NCI-H510A (cell line): ENCODE results near the gene OGN.
"Not testable (repeated sequence)": the region's sequence is repeated elsewhere in the genome, so short reads cannot be mapped to it uniquely, and the experiment has no call there.

Source experiments
- DNase-seq: peaks from one replicate; lab custom pipeline; 2025; lab: John Stamatoyannopoulos, UW

Gene OGN, protein sequence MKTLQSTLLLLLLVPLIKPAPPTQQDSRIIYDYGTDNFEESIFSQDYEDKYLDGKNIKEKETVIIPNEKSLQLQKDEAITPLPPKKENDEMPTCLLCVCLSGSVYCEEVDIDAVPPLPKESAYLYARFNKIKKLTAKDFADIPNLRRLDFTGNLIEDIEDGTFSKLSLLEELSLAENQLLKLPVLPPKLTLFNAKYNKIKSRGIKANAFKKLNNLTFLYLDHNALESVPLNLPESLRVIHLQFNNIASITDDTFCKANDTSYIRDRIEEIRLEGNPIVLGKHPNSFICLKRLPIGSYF

DNA sequence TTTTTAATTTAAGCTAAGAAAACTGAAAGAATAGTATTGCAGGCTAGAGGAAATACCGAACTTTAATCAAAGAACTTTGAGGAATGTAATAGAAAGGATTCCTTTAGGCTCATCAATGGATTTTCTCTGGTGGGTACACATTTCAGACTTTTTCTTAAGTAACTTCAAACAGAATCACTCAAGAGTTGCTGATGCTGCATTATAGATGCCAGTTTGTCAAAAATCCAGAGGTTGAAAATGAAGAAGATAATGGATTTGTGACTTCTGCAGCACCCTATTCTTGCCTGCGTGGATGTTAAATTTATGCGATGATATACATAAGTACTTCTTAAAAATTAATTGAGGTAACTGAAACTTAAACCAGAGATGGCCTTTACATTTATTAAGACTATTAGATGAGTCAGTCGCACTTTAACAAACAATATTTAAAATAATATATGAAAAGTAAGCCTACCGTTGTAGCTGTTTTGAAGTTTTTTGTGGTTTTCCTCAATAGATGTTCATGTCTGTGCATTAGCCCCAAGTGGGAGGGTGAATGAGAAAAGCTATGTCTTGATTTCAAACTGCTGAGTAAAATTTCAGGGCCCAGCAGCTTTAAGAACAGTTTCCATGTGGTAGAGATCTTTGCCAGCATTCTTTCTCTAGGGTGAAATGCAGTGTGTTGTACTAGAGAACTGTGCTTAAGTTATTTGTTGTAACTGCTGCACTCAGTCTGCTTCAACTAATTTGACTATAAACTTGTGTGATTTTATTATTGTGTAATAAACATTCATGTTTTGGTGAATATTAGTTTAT, at the start of gene OGN:
Gene OGN (minus strand): TSS at position 537 of the 795 bp plus-strand sequence. CDS start 1,171 bp downstream, outside the sequence.
- DNase-seq = no peak

DNA sequence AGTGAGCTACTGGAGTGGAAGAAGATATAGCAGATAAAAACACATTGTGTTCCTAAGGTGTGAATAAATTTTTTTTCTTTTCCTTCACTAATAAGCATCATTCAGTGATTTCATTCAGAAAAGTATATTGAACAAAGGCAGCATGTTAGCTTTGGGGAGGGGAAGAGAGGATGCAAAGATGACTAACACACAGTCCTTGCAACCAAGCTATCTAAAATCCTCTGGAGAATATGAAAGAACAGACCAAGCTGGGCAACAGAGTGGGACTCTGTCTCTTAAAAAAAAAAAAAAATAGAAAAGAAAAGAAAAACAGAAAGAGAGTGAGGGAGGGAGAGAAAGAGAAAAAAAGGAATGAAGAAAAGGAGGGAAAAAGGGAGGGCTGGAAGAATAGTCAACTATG, 42.2 kb upstream of the OGN start:
- DNase-seq = no peak

DNA sequence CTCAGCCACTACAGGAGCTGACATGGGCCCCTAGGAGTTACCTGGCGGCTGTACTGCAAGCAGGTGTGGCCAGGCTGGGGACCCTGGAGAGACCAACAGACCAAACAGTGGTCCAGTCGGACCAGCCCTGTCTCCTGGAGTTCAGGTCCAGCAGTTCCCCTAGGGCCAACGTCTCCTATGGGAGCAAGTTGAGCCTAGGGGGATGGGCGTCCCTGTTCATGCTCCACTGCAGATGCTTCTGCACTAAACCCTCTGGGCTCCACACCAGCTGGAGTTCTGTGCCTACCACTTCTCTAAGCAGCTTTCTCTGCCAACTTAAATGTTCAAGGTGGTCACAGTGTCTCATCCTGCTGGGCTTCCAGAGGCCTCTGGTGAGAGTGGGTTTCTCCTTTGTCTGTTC, 40.5 kb upstream of the OGN start:
- DNase-seq = peak; percentile 56

DNA sequence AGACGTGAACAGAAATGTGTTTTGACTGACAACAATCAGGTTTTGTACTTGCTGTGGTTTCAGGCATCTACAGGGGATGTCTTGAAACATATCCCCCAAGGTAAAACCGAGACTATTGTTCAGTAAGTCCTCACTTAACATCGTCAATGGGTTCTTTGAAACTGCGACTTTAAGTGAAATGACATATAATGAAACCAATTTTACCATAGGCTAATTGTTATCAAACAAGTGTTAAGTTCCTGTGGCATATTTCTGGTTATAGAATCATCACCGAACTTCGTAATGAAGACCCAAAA, 36.3 kb upstream of the OGN start:
- DNase-seq = no peak

DNA sequence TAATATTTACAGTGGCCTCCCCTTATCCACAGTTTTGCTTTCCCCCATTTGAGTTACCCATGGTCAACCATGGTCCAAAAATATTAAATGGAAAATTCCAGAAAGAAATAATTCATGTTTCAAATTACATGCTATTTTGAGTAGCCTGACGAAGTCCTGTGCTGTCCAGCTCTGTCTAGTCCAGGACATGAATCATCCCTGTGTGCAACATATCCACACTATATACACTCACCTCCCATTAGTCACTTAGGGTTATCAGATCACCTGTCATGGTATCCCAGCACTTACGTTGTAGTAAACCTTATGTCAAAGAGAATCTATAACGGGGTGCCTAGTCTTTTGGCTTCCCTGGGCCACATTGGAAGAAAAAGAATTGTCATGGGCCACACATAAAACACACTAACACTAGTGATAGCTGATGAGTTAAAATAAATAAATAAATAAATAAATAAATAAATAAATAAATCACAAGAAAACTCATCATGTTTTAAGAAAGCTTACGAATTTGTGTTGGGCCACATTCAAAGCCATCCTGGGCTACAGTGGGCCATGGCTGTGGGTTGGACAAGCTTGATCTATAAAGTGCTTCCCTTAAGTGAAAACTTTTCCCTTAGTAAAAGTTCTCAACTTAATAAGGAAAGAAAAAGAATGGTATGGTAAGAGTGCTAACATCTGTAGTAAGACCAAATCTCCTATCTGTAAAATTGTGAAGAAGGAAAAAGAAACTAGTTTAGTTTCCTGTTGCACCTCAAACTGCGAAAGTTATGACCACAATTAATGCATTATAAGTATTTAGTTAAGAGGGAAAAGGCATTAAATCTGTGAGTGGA, 35.8 kb upstream of the OGN start:
- no peak for DNase-seq

DNA sequence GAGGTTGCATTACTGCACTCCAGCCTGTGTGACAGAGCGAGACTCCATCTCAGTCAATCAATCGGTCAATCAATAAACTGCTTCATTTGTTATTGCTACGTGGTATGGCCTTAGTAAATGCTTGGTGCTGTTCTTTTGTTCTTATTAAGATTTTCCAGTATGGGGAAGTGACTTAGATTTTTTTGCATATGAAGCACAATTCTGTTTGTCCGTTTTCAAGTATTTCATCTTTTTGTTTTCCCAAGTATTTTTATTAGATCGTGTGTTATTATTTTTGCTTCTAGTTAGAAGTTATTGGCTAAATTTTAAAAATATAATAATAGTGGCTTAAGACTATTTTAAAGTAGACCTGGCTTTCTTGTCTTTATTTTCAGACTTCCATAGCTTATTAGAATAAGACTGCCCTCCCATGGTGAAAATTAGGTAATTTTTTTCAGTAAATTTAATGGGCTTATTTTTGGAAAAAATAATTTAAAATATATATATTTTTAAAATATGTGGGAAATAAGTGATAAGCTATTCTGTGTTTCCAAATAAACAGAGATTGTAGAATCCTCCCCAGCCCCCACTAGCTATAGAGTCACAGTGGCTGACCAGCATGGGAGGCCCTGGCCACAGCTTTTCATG, 34.6 kb upstream of the OGN start:
- no peak for DNase-seq

DNA sequence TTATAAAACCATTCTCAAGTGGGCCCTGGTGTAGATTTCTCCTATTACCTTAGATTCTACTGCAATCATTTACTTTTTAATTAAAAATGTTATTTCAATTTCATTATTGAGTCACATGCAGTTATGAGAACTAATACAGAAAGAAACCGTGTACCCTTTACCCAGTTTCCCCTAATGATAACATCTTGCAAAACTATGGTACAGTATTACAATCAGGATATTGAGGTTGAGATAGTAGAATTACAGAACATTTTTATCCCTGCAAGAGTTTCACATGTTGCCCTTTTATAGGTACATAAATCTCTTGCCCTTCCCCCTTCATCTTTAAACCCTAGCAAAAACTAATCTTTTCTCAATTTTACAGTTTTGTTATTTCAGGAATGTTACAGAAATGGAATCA, 30.9 kb upstream of the OGN start:
- no peak for DNase-seq

DNA sequence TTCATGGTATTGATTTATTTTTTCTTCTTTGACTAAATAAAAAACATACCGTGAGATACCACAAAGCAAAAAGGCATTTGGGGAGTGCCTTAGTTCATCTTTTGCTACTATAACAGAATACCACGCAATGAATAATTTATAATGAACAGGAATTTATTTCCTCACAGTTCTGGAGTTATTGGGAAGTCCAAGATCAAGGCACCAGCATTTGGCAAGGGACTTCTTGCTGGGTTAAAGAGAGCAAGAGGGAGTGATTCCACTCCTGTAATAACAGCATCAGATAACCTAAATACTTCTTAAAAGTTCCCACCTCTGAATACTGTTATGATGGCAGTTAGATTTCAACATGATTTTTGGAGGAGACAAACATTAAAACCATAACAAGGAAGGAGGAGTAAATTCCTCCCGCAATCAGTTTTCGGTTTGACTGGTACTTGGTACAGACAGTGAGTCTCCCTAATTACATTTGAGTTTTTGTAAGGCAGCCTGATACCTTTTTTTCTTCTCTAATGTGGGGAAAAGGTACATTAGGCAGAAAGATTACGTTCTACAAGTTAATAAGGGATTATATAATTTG, 28.7 kb upstream of the OGN start:
- DNase-seq = no peak

DNA sequence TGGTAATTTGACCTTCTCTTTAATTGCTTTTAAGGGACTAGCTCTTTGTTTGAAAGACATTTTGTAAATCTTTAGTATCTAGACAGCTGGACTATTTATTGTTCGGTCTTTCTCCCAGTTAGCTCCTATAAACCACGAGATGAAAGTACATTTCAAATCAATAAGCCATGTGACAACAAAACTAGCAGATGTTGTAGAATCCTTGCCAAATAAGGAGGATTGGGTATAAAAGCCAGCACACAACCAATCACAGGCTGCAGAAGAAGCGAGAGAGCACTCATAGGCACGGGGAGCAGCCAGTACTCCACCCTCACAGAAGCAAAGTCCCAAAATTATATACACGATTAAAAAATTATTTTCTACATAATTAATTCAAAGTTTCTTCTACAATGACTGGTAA, 28.0 kb upstream of the OGN start:
- no peak for DNase-seq

DNA sequence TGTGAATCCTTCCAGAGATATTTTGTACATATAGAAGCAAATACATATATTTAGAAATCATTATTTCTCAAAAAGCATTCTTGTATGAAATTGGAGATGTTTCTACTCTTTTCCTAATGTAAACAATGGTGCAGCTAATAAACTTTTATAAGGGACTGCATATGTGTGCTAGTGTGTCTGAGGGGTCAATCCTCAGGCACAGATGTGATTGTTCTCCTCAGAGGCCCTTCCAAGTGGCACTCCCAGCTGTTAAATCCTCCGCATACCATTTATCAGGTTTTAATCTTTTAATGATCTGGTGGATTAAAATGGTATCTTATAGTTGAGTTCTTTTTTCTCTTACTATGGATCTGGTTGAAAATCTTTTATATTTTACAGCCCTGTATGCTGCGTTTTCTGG, 25.5 kb upstream of the OGN start:
- DNase-seq = no peak

DNA sequence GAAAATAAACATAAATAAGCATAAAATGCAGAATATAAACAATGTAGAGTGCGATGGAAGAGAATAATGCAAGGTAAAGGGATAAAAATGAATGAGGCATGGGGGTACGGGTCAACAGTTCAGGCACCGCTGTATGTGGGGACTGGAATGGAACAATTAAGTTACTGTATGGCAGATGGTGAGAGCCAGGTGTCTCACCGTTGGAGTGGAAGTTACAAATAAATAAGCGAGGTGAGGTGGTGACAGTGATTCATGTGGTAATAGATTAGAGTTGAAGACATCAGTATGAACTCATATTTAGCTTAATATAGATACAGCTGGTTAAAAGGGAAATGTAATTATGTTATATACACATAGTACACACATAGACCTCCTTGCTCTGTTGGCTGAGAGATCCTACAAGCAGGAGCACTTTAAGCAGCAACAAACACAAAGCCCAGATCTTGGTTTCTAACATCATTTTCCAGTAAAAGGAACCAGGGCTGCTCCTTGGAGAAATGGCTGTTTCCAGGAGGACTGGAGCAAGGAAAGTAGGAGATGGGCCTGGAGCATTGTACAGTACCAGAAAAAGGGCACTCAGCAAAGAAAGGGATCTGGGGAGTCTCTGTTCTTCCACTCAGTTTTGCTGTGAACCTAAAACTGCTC, 22.2 kb upstream of the OGN start:
- DNase-seq = peak; percentile 26

DNA sequence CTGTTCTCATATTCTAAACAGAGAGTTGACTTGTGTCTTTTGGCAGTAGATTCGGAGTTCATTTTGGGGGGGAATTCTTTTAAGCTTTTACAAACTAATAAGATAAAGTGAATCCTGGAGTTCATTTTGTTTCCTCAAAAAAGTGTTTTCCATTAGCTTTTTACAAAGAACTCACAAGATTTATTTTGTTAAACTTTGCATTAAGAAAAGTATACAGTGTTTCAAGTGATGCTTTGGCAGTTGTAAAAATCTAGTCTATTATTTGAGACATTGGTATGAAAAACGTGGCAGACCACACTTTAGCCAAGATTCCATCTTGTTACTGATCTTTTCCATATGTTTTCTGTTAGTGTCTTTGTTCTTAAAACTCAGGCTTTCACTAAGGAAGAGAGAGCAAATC, 21.1 kb upstream of the OGN start:
- DNase-seq = no peak

DNA sequence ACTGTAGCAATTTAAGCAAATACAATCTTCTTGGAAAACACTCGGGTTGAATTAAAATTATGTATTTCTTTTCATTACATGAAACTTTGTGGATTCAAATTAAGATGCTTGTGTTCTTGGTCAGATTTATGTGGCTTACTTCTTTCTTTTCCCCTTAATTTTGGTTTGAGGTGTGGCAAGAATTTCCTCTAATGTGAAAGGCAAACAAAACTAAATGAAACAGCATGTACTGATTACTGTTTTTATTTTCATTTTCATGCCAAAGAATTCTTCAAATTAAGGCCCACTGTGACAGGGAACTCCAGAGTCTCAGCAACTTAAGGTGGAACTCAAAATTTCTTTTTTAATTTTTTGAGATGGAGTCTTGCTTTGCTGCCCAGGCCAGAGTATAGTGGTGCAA, 20.0 kb upstream of the OGN start, which contains the start of gene OMD:
Gene OMD (minus strand): TSS at position 132 of the 400 bp plus-strand sequence. CDS start 6,913 bp downstream, outside the sequence.
- DNase-seq = no peak

DNA sequence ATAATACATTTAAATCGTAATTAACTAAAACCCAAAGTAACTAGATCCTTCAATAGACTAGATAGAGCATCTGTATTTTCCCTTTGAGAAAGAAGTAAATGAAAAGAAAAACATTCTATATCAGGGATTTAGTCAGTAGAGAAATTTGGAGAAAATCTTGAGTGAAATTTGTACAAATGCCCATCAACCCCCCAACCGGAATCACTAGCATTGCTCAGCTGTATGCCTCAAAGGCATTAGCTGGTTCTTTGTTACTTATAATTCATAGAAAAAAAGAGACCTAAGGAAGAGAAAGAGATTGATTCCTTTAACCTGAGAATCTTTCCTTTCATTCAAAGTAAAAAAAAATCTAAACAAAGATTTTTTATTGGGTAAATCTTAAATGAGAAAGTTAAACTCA, 19.2 kb upstream of the OGN start:
- DNase-seq = no peak

DNA sequence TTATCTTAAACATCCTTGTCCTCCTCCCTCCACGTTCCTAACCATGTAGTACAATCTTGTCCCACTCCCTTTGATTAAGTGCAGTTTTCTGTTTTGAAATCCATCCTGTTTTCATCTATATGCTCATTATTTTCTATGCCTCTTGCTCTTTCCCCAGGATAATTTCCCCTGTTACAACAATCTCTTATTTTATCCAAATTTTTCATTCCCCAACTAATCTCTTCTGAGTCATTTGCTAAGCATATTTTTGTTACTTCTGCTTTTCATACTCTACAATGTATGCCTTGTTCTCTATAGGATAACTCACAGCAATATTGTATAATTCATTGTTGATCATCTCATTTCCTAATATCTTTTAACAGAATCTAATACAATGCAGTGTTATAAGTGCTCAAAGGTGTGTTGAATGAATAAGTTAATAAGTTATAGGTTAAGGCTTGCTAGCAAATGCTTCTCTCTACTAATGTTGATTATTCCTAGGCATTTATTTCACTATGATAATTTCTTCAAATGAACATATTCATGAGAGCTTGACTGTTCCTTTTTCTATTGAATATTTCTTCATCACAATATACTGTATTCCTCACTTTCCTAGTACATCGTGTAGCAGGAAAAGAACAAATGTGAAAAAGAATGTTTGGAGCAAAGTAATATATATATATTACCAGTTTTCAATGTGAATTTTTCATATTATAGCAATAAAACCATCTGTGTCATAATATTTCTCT, 18.4 kb upstream of the OGN start:
- no peak for DNase-seq

DNA sequence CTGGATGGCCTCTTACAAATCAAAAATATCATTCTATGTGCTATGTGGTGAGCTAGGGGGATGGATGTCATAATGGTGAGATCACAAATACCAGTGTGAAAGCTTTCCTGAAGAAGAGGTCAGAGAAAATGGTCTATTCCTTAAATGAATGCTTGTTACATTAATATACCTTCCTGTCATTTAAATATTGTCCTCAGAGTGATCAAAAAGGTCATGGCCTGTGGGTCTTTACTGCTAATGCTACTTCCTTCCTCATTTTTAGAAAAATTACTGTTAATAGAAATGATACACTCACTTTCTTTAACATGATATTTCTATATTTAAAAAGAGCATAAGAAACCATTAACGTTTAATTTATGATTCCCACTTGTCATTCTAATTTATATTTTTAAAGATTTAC, 10.2 kb upstream of the OGN start:
- no peak for DNase-seq

DNA sequence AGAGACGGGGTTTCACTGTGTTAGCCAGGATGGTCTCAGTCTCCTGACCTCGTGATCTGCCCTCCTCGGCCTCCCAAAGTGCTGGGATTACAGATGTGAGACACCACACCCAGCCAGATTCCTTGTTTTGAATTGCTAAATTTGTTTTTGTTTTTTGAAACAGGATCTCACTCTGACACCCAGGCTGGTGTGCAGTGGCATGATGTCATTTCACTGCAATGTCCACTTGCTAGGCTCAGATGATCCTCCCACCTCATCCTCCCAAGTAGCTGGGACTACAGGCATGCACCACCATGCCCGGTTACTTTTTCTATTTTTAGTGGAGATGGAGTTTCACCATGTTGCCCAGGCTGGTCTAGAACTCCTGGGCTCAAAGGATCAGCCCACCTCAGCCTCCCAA, 6.8 kb upstream of the OGN start:
- not testable (repeated sequence) for DNase-seq

DNA sequence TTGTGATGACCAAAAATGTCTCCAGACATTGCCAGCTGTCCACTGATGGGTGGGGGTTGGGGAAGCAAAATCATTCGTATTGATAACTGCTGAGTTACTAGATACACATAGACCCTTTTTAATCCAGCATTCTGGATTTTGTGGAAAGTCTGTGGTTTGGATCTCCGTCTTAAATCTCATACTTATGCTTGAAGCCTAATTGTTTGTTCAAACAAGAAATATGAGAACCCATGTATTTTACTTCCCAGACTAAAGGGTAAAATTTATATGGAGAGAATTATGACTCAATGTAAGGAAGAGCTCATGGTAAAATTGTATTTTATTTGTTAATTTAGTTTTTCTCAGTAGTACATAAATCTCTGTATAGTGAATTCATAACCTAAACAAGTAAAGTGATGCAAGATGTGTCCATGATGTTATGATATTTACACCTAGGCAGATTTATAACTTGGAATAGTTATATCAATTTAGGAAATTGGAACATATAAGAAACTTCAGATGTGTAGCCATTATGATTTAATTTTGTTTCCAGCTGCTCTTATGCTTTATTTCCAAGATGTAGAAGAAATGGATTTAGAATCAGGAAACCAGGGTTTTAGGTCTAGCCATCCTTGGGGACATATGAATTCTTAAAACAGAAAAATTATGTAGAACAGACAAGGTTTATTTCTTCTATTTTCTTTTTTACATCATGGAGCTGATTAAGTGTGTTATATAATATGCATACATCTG, 4.5 kb upstream of the OGN start:
- DNase-seq = no peak

DNA sequence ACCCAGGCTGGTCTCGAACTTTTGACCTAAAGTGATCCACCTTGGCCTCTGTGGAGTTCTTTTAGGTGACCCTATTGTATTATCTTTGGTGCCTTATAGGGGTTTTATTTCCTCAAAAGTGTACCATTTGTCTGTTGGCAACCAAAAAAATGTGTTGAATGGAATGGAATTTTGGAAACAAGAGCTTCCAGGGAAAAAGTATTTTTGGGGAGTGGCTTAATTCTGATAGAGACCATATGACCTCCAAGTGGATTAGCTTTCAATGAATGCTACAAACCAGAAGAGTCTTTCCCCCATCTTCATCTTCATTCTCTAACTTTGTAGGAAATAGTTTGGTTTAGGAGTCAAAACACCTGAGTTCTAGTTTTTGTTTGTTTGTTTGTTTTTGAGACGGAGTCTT, 3.4 kb upstream of the OGN start:
- no peak for DNase-seq

DNA sequence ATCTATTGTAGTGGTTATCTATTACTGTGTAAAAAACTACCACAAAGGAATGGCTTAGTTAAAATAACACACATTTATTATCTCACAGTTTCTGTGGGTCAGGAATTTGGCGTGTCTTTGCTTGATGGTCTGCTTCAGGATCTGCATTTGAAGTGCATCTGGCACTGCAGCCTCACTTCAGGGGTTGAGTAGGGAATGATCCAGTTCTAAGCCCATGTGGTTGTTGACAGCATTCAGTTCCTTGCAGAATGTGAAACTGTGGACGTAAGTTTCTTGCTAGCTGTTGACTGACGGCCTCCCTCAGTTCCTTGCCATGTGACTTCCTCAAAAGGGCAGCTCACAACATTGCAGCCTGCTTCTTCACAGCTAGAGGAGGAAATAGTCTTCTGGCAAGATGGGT, 2.1 kb upstream of the OGN start:
- DNase-seq = no peak
